GM18502 (cell line): ENCODE measurements around the gene MTHFD2L.
A peak's percentile ranks its signal among the peaks of the same experiment; 100 is the strongest.

ENCODE experiments used
- ATAC-seq: cut with Tn5 transposase; IDR thresholded peaks from one replicate; pipeline ENCODE4 v1.9.1; 2021; ENCODE audit warnings: mild to moderate bottlenecking; ENCODE audit not compliant: unreplicated experiment, poor library complexity

Gene MTHFD2L

DNA sequence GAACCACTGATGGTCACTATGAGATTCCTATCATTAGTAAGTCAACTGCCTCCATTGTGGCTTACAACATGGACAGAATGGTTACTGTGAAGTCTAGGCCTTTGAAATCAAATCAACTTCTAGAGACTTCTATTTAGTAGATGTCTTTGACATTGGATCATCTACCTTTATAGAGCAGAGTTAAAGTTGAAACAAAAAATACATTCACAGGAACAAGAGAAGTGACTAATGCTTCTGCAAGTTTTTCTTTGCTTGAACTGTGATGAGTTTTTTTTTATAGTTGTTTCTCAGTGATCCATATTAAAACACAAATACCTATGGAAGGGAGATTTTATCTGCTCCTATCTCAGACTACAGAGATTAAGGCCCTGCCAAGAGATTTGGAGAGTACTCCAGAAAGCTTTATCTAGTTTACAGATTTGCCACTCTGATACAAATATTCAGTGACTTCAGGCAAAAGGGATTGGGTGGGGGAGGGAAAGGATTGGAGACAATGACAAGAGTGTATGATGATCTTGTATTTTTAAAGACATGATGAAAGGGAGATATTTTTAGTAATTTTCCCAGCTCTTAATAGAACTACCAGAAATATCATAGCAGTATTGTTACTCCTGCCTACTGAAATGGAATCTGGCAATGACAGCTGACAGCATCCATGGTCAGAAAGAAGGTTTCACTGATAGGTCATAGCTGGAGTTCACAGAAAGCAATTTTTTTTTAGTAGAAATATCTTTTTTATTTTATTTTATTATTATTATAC lies 134.4 kb downstream of the MTHFD2L start:
- no peak for ATAC-seq

DNA sequence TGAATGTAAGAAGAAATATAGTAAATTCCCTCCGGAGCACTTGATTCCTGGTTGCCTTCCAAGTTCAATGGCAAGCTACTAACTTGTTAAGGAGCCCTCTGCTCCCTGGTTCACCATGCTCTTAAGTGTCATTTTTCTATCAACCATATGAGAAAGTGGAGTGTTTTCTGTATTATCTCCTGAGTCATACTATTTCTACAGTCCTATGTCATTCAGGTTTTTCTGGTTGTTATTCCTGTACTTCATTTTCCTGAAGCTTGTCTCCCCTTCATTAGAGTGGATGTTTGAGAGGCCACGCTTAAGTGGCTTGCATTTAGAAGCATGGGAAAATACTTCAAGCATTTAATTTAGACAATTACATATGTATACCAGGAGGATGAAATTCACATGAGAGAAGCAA lies 135.6 kb downstream of the MTHFD2L start:
- no peak for ATAC-seq

DNA sequence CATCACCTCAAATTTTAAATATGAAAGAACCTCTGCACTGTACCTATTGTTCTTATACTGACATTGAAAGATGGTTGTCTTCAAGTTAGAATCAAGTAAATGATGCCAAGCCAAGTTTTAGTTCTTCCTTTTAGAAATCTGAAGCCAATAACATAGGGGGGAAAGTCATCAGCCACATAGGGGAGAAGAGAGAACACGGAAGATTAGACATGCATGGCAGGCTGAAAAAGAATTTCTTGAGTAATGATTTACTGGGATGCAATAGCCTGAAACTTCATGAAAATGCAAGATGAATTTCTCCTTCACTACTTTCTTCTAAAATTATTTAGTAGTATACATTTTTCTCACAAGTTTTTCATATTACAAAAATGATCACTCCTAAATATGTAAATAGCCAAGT lies 136.8 kb downstream of the MTHFD2L start:
- ATAC-seq: no peak

DNA sequence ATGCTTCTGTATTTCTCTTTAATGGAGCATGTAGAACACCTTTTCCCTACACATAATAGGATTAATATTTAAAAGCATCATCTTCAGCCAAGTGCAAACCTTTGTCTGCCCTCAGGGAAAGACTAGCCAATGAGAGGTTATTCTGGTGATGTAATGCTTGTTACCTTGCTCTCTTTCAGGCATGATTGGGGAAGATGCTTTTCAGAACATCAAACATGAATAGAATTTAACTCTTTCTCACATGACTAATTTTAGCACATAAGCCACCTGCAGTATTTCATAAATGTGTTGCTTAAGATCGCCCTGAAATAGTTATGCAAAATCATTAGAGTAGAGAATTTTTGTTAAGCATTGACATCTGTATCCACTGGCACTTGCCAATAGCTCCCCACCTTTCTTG lies 139.6 kb downstream of the MTHFD2L start:
- ATAC-seq: no peak

DNA sequence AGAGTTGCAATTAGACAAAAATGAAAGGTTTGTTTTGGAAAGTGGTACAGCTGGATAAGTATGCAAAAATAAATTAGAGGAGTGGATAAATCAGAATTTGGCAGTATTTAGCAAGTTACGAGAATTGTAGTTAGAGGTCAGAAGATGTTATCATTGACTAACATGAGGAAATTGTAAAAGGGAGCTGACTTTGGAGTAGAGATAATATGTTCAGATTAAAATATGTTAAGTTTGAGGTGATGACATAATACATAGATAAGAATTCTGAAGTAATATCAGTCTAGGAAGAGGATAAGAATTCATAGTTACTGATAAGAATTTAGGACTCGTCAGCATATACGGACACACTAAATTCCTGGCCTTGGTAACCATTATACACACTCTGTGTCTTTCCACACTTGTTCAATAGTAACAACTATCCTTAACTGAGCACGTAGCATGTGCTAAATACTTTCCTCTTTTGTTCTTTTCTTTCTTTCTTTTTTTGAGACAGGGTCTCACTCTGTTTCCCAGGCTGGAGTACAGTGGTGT lies 146.2 kb downstream of the MTHFD2L start:
- ATAC-seq: no peak

DNA sequence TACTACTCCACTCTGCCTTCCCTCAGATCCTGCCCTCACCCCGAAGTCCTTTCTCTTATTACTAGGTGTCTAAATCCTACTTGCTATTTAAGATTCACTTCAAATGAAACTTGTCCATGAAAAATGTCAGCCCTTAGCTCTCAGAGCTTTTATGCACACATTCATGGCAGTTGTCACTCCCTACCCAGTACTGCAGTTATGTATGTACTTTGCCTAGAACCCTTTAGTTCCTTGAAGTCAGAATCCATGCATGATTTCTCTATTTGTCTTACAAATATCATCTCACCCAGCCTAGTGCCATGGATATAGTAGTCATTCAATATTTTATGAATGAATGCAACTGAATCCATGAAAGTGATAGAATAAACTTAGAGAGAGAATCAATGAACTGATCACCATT lies 147.1 kb downstream of the MTHFD2L start:
- no peak for ATAC-seq

DNA sequence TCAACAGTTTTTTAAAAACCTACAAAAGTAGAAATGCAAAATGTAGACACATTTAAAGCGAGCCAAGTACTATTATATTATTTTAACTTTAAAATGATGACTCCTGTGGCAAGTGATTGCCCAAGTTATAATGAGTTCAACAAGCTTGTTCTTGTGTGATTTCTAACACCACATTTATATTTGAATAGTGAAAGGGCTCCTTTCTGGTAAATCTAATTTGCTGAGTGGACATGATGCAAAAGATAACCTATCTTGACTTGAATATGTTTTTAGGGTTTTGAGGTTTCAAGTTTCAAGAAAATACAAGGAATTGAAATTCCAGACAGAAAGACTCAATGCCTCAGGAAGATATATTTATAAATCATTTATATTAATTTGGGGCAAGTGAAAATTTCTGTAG lies 149.3 kb downstream of the MTHFD2L start:
- no peak for ATAC-seq

GRCh38 chr4:74308215-74308614 lies 150.3 kb downstream of the MTHFD2L start, which contains the start of gene EPGN:
Gene EPGN (plus strand): TSS chr4:74308470. CDS start chr4:74308534, 64 bp downstream.
- no peak for ATAC-seq

DNA sequence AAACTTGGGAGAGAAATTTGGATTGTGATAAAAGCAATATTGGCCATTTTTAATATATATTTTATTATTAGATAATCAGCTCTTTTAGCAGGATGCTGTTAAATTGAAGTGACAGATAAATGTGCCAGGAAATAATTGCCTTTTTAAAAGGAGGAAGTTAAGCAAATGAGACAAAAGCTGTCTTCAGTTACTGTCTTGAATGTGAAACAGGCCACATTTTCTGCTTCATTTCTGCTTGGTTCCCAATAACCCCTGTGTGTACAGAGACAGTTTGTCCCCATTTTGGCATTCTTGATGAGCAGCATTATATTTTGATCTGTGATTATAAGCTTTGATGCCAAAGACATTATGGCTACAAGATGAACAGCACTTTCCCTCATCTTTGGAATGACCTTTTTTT lies 151.3 kb downstream of the MTHFD2L start:
- ATAC-seq: no peak

GRCh38 chr4:74311696-74312313 lies 153.9 kb downstream of the MTHFD2L start:
- peak; percentile 75 for ATAC-seq

DNA sequence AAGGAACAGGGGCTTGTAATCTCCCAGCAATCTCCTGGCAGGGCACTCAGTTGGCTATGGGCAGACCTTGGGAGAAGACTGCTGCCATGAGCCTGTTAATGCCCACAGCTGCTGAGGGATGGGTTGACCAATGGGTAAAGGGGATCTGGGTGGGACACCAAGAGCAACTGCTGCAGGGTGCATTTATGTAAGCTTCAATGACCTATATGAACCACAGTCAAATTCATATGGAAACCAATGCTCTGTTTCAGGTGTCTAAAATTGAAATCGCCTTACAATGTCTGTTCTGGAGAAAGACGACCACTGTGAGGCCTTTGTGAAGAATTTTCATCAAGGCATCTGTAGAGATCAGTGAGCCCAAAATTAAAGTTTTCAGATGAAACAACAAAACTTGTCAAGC lies 156.4 kb downstream of the MTHFD2L start:
- ATAC-seq: no peak

GRCh38 chr4:74314944-74315343 lies 157.0 kb downstream of the MTHFD2L start:
- no peak for ATAC-seq

- no peak for ATAC-seq
Observed at GRCh38 chr4:74315376-74315775, 157.5 kb downstream of the MTHFD2L start.

- ATAC-seq: no peak
Observed at GRCh38 chr4:74316397-74316796, 158.5 kb downstream of the MTHFD2L start.

- ATAC-seq: no peak
Observed at GRCh38 chr4:74317616-74318246, 159.8 kb downstream of the MTHFD2L start.

DNA sequence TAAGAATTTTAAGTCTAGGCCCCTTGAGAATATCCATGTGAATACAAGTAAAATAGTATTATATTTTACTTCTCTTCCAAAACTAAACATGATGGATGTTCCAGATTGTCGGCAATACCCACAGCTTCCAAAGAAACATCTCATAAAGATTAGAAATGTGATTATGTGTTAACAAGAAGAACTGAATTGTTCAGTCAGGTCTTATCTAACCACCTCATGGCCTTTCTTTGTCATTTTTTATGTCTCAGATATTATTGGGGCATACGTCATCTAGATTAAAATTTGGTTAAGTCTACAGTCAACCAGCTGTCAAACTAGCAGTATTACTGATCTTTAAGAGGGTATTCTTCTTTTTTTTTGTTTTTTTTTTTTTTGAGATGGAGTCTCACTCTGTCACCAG lies 160.4 kb downstream of the MTHFD2L start:
- ATAC-seq: no peak

DNA sequence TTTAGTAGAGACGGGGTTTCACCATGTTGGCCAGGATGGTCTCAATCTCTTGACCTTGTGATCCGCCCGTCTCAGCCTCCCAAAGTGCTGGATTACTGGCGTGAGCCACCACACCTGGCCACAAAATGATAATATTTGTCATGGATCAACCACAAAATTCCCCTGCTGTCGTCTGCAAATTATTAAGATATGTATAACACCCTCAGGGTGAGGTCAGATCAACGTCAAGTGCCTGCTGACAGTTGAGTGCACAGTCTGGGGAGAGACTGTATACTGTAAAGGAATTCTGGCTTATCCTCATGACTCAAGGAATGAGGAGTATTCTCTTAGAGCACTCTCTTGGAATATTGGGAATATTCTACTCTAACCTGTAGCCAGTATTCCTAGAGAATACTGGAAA lies 161.6 kb downstream of the MTHFD2L start:
- ATAC-seq: no peak

DNA sequence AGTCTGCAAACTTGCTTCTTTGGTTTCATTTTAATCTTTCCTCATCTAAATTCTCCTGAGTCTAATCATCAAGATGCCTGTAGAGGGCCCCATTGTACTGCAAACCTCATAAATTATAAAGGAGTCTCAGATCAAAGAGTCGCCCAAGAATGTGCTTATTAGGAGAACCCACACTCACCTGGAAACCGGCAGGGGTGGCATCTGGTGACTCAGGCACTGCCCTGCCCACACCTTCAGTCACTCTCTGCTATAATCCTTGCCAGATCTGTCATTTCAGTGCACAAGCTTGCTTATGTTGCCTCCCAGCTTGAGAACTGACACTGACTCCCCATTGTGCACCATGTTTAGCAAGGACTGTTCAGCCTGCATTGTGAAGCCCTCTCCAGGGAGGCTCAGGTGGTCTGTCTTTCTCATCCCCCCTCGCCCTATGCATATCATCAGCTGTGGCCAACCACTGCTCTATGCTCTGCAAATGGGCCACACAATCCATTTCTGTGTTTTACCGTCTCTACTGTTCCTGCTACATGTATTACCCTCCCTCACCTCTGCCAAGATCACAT lies 162.7 kb downstream of the MTHFD2L start:
- ATAC-seq: peak; percentile 80

DNA sequence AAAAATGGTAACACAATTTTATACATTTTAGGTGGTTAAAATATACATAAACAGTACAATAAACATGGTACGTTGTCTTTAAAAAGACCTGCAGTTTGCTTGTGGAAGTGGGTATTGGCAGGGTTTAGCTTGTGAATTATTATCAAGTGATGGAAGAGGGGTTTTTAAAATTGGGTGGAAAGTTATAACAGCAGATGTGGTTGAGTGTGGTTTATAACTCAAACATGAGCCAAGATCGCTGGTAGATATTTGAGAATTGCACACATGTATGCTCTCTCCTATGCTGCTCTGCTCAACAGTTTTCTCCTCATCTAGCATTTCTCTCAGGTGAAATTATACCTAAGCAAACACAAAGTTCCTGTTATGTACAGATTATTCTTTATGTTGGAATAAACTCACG lies 164.4 kb downstream of the MTHFD2L start:
- ATAC-seq: no peak

DNA sequence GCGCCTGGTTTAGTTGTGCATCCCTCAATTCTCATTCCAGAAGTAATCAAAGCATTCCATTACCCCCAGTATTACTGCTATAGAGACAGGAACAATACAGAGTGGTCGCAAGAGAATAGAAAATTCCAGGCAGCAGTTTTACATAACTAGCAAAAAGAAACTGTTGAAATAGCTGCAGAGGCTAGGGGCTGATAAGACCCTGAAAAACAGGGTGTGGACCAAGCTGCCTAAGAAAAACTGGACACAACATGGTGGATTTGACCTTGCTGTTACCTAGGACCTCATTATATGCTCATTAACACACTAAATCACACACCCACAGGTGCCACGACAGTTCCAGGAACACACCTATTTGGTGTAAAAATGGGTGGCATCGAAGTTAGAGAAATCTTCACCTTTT lies 165.7 kb downstream of the MTHFD2L start:
- no peak for ATAC-seq

DNA sequence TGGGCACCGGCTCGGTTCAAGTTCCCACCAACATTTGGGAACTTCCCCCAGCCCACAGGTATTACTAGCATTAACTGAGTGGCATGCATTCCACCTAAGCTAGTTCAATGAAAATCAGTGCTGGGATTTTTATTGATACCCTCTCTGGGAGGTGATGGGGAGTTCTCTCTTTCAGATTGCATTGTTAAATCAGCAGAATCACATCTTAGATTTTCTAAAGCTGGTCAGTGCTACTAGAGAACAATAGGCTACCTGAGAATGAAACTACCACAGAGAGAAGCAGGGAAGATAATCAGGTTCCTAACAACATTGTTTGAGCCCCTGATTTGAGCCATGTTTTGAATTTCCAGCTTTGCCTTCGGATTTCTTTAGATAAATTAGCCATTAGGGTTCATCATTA lies 166.3 kb downstream of the MTHFD2L start:
- no peak for ATAC-seq
